HuH-7.5 (cell line): ENCODE data around the gene CALM3.

Experiments
- DNase-seq: peaks from one replicate; pipeline ENCODE4 v3.0.0; 2011; ENCODE audit warnings: low spot score

The CALM3 gene

DNA sequence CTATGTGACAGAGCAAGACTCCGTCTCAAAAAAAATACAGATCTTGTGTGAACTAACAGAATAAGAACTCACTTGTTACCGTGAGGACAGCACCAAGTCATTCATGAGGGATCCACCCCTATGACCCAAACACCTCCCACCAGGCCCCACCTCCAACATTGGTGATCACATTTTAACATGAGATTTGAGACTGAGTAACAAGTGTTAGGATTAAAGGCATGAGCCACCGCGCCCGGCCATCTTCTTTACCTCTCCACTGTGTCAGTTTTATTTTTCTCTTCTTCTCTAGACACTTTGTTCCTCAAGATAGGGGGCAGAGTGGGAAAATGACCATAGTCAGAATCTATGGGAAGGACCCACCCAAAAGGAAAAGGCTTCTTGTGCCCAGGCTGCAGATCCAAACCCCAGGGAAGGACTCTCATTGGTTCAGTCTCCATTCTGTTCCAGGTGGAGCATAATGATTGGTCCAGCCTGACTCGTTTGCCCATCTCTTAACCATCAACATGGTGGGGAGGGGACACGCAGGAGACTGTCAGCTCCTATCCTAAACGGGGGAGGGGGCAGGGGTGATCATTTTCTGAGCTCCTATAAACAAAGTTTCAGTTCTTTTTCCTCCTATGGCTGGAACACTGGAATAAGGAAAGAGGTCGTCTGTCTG, 1.3 kb upstream of the CALM3 start:
- DNase-seq: no peak

DNA sequence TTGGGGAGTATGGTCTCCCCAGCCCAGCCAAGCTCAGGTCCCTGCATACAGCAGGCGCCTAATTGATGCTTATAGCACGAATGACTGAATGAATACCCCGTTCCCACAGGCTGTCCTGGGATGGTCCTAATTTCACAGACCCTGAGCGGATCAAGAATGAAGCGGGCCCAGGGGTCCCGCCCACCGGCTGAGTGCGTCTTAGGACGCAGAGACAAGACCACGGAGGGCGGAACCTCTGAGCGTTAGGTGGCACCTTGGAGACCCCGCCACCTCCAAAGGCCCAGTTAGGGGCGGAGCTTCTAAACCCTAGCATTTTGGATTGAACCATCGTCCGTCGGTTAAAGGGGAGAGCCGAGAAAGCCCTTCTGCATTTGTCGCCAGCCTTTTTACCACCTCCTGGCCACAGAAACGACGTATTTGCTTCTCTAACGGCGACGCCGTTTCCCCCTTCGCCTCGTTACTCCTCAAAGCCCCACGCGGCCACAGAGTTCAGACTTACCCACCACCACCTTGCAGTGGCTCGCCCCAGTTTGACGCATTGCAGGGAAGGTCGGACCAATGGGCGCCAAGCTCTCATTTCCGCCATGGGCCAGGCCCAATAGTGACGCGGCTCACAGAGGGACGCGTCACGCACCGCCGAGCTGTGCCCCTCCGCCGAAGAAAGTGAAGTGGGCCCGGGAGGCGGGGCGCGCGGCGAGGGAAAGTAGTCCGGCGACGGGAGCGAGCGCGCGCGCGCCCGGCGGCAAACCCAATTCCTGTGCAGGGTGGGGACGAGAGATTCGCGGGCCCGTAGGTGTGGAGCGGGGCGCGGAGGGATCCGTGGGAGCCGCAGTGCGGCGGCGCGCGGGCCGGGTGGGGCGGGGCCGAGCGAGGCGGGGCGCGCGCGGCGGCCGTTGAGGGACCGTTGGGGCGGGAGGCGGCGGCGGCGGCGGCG, 479 bp upstream of the CALM3 start:
- DNase-seq: peak; percentile 94

DNA sequence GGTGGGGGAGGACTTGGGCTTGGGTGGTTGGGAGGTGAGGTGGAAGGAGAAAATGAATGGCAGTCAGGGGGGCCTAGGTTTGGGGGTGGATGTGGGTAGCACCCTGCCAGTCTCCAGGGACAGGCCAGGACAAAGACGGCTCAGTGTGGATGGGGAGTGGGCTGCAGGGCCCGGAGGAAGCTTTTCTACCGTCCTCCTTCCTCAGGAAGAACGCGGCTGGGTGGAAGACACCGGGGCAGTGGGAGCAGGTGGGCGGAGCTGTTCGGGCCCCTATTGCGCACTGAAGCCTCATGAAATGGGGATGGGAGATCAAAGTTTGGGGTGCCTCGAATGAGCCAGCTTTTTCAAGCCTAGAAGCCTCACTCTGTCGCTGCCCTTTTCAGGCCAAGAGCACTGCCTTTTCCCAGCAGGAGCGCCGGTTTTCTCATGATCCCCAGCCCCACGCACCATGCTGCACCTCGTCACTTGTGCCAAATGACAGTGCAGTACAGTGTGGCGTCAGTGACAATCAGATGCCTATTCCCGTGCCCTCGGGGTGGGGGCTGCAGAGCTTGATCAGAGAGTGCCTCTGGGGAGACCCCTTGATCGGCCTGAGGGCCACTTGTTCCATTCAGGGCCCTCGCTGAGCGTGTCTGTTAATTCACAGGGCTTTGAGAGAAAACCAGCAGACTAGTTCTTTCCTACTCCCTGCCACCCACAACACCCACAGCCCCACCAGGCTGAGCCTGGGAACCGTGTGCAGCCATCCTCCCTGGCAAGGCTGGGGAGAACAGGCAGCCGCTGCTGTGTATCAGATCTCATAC, 1.5 kb downstream of the CALM3 start:
- no peak for DNase-seq

DNA sequence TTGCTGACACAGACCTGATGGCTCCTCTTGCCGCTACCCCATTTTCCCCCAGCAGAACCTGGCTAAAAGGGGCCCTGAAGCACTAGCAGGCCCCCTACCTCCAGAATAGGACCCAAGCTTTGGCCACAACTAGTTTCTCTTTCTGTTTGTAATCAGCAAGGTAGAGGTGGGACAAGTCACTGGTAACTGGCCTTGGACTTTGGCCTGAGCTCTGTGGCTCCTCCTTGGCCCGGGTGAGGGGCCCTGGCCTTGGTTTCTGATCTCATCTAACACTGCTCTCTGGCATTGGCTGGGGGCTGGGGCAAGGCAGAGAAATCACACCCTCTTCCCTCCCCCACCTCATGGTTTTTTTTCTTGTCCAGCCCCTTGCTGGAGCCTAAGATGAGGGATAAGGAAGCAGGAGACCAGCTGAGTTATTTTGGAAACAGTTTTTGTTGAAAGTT, 2.1 kb downstream of the CALM3 start:
- peak; percentile 87 for DNase-seq

DNA sequence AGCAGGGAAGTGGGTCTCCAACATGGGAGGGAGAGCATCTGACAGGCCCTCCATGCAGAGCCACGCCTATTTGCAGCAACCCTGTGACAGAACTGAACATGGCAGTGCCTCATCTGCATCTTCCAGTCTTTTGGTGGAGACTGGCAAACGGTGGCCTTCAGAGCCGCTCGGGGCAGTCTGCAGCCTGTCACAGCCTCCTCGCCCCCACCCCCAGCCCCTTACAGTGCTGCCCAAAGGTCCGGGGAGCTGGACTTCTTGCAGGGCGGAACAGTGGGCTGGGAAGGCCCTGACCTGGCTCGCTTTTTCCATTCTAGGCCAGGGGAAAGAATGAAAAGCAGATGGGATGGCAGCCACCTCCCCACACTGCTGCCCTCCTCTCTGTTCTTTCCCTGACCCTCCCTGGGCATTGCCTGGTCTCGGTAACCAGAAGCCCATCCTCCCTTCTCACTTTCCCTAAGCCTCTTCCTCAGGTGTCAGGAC, 2.7 kb downstream of the CALM3 start:
- no peak for DNase-seq

DNA sequence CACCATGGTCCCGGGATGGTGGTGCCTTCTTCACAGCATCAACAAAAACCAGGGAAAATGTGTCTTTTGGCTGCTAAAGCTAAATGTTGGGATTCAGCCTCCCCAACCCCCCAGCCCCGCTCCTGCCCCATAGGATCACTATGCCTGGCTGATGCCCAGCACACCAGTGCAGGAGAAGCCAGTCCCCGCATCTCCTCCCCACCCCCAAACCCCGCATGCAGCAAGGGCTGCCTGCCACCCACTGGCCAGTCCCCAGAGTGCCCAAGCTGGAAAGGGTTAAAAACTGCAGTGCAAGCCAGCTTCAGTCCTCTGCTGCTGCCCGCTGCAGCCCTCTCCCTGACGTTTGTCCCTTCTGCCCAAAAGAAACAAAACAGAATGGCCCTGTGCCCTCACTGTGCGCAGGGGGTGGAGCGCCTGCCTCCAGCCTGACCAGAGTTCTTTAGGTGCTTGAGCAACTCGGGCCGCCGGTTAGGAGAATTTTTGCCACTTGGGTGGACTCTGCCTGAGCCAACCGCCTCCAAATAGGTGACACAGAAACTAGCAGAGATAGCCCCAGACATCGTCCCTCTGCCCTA, 3.7 kb downstream of the CALM3 start:
- DNase-seq: no peak

DNA sequence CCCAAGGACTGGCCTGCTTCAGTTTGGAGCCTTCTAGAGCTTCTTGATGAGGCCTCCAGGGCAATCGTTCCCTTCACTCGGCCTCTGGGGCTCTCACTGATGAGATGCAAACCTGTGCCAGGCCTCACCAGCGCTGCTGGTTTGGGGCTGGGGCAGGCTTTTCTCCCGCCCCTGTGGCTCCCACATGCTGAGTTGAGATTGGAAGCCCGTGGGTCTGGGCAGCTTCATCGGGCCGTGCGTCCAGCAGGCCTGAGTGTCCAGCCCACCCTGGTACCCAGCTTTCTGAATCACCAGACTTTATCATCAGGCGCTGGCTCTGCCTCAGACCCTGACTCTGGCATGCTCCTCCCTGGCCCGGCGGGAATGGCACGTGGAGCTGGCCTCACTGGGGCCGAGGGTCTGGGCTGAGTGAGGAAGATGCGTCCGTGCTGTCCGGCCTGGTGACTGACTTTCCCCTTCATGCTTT, 4.3 kb downstream of the CALM3 start:
- no peak for DNase-seq

DNA sequence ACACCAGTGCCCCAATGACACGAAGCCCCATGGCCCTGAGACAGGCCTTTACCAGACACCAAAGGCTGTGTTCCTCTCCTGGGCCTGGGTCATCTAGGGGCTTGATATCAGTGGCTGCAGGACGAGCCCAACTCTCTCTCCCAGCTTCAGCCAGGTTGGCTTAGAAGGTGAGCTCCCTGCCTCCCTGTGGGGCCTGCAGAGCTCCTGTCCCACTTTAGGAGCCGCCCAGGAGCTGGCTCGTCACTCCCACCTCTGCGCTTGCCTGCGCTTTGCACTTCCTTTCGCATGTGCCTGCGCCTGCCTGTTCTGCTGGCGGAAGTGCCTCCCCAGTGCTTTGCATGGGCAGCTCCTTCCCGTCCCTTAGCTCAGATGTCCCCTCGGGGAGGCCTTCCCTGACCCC, 4.9 kb downstream of the CALM3 start:
- DNase-seq: no peak

DNA sequence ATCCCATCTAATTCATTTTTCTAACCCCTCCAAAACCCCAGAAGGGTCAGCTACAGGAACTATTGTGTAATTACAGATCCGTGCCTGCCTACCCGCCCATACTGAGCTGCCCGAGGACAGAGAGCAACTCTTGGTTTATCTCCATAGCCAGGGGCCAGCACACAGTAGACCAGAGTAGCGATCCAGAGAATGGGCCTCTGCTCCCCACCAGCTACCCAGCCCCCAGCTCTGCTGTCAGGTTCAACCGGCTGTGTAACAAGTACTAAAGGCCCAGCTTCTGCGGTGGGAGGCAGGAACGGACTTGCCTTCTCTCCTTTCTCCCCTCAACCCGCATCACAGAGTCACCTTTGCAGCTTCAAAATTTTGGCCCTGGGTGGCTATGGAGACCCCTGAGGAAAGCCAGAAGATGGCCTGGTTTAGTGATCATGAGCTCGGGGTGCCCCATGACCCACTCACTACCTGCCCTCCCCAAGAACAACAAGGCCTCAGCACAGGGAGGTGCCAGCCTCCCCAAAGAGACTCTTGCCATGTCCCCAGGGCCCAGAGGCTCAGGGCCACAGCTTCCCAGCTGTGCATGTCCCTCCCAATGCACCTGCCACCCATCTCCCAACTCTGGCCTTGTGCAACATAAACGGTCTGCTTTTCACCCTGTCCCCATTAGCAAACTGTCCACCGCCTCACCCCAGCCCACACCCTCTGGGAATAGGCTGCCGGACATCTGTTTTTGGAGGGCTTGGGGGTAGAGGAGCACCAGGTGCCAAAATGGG, 5.7 kb downstream of the CALM3 start:
- DNase-seq: no peak

DNA sequence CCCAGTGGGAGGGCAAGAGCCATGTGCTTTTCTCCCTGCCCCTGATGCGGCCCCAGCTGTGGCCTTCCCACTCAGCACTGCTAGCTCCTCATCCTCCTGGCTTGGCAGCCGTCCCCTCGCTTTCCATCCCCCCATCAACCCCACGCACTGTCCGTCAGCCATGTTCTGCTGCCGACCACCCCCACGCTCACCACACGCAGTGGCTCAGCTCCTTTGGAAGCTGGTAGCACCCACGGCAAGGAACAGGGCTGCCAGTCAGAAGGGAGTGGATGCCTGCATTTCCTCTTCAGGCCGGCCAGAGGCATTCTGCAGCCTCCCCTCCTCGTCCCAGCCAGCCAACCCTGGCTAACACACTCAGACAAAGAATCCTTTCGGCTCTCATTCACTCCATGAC, 6.3 kb downstream of the CALM3 start:
- no peak for DNase-seq

DNA sequence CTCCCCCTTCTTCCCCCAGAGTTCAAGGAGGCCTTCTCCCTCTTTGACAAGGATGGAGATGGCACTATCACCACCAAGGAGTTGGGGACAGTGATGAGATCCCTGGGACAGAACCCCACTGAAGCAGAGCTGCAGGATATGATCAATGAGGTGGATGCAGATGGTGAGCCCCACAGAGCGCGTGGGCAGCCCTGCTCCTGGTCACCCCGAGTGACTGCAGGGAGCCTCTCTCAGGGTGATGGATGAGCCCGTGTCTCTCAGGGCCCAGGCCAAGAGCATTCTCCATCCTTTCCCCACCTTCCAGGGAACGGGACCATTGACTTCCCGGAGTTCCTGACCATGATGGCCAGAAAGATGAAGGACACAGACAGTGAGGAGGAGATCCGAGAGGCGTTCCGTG, 7.0 kb downstream of the CALM3 start:
- DNase-seq: no peak

DNA sequence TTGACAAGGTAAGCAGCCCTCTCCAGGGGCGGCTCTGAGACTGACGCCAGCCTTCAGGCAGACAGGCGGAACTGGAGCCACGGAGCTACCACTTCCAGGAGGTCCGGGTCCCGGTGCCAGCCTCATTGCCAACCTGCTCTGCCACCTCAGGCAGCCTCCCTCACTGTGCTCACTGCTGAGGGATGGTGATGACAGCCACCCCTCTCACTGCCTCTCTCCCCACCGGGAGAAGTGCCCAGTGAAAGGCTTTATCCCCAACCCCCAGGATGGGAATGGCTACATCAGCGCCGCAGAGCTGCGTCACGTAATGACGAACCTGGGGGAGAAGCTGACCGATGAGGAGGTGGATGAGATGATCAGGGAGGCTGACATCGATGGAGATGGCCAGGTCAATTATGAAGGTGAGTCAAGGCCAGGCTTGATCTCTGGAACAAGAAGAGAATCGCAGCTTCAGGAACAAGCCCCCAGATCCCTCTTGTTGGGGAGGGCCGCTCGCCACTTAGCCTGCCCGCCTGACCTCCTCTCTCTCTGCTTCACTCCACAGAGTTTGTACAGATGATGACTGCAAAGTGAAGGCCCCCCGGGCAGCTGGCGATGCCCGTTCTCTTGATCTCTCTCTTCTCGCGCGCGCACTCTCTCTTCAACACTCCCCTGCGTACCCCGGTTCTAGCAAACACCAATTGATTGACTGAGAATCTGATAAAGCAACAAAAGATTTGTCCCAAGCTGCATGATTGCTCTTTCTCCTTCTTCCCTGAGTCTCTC, 7.6 kb downstream of the CALM3 start:
- DNase-seq: no peak

DNA sequence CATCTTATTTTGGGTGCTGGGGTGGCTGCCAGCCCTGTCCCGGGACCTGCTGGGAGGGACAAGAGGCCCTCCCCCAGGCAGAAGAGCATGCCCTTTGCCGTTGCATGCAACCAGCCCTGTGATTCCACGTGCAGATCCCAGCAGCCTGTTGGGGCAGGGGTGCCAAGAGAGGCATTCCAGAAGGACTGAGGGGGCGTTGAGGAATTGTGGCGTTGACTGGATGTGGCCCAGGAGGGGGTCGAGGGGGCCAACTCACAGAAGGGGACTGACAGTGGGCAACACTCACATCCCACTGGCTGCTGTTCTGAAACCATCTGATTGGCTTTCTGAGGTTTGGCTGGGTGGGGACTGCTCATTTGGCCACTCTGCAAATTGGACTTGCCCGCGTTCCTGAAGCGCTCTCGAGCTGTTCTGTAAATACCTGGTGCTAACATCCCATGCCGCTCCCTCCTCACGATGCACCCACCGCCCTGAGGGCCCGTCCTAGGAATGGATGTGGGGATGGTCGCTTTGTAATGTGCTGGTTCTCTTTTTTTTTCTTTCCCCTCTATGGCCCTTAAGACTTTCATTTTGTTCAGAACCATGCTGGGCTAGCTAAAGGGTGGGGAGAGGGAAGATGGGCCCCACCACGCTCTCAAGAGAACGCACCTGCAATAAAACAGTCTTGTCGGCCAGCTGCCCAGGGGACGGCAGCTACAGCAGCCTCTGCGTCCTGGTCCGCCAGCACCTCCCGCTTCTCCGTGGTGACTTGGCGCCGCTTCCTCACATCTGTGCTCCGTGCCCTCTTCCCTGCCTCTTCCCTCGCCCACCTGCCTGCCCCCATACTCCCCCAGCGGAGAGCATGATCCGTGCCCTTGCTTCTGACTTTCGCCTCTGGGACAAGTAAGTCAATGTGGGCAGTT, 8.6 kb downstream of the CALM3 start:
- no peak for DNase-seq

DNA sequence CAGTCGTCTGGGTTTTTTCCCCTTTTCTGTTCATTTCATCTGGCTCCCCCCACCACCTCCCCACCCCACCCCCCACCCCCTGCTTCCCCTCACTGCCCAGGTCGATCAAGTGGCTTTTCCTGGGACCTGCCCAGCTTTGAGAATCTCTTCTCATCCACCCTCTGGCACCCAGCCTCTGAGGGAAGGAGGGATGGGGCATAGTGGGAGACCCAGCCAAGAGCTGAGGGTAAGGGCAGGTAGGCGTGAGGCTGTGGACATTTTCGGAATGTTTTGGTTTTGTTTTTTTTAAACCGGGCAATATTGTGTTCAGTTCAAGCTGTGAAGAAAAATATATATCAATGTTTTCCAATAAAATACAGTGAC, 9.3 kb downstream of the CALM3 start:
- no peak for DNase-seq

DNA sequence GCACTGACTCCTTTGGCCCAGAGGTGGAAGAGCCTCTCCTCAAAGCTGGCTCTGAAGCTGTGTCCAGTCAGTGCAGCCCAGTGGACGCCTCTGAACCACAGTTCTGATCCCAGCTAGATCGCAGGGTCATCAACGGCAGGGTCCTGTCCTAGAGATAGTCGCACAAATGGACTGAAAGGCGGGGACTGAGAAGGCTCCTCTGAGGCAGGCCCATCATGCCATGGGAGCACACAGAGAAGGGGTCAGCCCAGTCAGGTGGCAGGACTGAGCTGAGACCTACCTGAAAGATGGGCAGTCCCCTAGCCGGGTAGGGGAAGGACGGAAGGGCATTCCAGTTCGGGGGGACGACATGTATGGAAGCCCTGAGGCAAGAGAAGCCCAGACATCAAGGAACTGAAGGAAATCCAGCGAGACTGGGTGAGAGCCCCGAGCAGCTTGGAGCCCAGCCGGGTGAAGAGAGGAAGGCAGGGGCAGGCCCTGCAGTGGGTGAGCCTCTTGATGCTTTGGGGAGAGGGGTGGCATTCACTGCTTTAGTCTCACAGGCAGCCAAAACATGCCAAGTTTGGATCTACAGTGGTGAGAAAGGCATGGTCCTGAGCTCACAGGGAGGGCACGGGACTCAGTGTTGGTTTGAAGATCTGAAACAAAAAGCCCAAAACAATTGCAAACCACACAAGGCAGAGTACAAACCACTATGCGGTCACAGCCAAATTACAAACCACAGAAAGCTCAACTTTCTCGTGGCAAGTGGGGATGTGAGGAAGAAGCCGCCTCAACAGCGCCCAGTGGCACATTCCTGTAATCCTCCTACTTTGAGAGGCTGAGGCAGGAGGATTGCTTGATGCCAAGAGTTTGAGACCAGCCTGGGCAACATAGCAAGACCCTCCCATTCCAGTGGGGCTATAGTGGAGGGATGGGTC, 10.0 kb downstream of the CALM3 start:
- no peak for DNase-seq

DNA sequence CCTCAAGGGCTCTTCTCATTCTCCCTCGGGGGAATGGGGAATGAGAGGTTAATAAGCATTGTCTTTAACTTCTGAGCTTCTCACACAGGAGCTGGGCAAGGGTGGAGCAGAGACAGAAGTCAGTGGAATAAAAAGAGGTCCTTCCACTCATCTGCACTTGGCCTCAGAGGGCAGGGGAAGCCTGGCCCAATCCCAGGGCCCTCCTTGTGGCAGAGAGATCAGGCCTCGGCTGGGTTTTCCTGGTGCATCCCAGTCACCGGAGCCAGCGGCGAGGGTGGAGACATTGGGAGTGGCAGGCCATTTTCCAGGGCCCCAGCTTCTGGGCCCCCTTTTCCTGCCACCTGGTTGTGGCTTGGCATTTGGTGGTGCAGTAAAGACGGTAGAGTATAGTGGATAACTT, 10.6 kb downstream of the CALM3 start:
- no peak for DNase-seq

DNA sequence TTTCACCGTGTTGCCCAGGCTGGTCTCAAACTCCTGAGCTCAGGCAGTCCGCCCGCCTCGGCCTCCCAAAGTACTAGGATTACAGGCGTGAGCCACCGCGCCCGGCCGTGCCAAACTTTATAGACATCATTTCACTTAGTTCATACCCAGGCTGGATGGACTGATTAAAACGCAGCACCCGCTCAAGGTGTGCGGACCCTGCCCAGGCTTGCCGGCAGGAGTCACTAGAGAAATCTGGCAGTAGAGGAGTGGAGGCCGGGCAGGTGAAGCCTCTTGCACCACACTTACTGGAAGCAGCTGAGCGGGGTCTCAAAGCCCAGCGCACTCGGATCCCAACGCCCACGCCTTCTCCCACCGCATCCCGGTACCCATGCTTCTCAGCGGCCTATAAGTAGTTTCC, 12.4 kb downstream of the CALM3 start:
- DNase-seq: peak; percentile 0

DNA sequence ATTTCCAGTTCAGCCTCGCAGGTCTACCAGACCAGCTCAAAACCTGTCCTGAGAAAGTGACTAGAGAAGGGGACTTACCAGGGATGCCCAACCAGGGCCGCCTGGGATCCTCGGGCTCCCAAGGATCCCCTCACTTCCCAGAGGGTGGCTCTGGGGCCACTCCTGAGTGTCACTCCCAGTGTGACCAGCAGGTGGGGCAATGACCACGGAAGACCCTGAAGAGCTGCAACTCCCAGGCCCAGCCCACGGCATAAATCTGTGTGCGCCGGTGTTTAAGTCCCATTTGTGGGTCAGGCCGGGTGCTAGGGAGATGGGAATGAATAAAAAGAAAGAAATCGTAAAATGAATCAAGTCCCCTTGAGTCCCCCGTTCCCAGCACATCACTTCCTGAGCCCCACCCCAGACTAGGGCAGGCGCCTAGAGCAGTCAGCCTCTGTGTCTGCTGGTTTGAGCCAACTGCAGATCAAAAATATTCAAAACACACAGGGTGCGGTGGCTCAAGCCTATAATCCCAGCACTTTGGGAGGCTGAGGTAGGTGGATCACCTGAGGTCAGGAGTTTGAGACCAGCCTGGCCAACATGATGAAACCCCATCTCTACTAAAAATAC, 13.1 kb downstream of the CALM3 start:
- DNase-seq: peak; percentile 93
